Posterior cingulate gyrus (tissue), 11 donors: ENCODE results near the gene PSMD1.
"Not testable (repeated sequence)": the region's sequence is repeated elsewhere in the genome, so short reads cannot be mapped to it uniquely, and the experiment has no call there.

Experiments
- DNase-seq, 10 donors: peaks; one replicate each; pipeline versions ENCODE4 v3.0.0 to v3.0.0-alpha.2; 2020 to 2021; ENCODE audit warnings: mixed read lengths in 3 of 10
- intact Hi-C: fragments of 100-400 bp; cut with DNase I; formaldehyde crosslinking; loops from one replicate; pipeline ENCODE4 v1.15.1; 2023

The PSMD1 gene

DNA sequence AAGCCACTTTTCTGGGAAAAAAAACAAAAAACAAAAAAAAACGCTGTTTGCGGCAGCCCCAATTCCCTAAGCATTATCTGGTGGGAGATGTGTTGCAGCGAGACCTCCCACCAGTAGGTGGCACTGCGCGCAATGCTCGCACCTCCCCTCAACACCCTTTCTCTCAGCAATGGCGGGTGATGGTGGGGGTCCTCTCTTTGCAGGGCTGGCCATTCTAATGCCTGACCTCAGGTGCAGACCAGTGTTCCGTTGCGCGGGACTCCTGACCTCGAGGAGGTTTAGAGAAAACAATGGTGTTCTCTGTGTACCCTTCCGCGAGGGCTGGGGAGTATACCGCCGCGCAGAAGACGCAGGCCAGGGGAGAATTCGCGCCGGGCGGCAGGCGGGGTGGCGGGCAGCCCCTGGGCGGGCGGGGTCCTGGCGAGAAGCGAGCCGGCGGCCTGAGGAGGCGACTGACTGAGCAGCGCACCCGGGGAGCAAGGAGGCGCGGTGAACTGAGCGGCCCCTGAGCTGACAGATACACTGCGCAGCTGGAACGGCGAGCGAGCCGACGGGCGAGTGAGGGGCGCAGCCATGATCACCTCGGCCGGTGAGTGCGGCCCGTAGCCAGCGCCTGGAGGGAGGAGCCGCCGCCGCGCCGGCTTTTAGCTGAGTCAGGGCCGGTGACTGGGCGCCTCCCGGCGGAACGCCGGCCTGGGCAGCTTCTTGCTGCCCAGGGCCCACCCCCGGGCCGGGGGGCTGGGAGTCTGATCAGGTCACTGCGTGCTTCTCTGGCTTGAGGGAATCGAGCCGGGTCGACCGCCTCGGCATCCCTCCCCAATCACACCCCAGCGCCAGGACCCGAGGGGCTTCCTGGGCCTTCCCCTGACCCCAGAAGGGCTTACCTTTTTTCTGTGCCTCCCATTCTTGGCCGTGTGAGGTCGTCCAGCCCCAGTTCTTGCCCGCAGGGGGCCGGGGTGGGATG, at the start of gene PSMD1:
PSMD1 (plus strand) TSS at position 415 of the 964 bp plus-strand sequence; CDS start at position 574, 159 bp downstream.
- intact Hi-C loops = loop anchor here (10.0 kb wide), 1 partner anchor 232 kb away; no protein-coding TSS in a partner anchor
- DNase-seq = peak; percentile 85 to 98 (median 91)

DNA sequence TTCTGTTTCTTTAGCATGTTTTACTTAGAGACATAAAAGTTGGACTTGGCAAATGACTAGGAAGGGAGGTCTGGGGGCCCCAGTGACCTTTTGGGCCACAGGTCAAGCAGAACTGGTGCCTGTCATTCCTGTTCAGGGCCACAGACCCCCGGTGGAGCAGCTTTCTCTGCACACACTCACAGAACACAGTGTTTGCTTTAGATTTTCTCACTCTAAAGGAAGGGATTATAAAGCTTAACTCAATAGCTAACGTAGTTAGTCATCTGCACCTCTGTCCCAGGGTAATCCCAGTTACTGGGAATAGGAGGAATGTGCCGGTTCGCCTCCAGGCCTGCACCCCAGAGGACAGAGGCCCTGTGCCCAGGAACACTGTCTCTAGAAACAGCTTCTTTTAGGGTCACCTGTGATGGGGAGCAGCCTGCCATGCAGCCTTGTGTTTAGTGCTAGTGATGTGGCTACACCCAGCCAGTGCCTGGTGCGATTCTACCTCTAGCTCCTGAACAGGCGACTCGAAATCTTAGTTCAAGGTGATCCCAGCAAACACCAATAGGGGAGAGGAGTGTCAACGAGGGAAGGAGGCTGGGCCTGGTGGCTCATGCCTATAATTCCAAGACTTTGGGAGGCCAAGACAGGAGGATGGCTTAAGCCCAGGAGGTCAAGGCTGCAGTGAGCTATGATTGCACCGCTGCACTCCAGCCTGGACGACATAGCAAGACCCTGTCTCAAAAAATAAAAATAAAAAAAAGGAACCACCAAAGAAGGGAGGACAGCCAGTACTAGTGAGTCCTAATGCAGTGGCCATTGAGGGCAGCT, 49.2 kb upstream of the PSMD1 start:
- intact Hi-C loops = no loop called here
- DNase-seq = no peak

DNA sequence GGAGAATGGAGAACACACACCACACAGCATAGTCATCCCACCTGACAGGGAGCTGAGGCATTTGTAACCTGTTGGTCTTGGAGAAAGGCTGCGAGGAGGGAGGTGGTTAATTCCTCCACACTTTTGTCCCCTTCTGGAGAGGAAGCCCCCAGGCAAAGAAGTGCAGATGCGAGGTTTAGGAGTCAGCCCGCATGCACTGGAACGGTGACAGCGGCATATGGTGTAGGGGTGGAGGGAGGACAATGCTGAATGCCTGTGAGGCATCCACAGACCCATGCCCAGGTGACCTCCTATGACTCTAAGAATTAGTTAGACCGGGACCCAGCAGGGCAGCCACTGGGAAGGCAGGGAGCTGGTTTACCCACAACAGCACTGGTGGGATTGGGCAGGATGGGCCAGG, 48.5 kb upstream of the PSMD1 start:
- intact Hi-C loops = no loop called here
- DNase-seq = peak in 1 of 10 donors; percentile 59

DNA sequence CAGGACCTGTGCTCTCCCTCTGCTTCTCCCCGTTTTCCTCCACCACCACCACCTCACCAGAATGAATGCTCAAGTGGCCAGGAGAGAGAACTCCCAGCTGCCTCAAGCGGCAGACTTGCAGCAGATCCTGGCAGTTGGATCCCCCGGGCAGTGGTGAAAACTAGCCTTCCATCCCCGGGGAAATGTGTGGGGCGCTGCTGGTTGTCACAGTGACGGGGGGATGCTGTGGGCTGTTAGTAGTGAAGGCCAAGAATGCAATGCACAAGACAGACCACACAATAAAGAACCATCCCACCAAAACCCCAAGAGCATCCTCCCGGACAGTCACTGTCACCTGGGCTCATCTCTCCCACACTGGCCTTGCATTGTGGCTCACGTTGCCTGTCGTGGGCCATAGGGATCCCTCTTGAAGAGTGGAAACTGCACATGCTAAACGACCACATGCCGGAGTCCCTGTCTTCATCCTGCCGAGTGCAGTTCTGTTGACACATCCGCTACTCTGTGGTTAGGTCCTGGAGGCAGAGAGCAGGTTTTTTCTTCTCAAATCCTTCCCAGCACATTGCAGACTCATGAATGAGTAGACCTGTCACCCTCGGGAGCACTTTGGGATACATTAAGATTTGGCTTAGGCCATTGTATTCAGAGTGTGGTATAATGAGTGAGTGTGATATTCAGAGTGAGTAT, 47.3 kb upstream of the PSMD1 start:
- intact Hi-C loops = no loop called here

DNA sequence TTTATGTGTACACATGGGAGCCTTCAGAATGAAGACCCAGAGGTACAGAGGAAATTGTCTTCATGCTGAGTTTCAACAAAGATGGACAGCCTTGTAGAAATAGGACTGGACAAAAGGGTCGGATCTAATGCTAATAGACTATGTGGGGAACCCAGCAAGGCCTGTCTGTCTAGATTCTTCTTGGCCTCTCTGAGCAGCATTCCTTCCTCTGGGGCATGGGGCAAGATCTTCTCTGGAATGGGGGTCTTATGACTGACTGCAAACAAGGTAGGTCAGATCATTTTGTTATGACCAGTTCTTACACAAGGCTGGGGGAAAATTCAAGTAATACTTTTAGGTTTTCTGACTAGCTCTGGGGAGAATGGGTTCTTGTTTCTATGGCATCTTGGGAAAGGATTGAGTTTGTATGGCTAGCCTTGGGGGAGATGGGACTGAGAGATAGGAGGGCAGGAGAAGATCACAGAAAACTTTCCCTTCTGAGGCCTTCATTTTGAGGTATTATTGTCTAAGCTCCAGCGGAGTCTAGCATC, 46.4 kb upstream of the PSMD1 start:
- intact Hi-C loops = no loop called here
- no peak for DNase-seq

More for the DNA sequence above, 47.3 kb upstream of the PSMD1 start:
- DNase-seq = peak in 2 of 10 donors; percentile 22 to 38

DNA sequence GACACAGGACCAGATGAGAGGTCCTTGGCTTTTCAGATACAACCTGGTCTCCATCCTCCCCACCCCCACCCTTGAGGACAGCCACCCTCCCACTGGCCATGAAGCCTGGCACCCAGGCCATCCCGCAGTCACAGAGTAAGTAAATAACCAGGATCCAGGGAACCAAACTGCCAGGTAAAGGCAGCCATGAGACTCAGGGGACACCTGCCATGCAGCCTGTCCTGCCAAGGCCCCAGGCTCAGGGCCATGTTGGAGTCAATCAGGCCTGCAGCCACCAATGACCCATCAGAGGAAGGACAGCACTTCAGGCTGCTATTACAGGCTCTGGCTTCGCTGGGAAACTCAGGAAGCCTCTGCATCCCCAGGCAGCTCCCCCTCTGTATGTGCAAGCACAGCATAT, 45.1 kb upstream of the PSMD1 start:
- intact Hi-C loops = no loop called here
- no peak for DNase-seq

DNA sequence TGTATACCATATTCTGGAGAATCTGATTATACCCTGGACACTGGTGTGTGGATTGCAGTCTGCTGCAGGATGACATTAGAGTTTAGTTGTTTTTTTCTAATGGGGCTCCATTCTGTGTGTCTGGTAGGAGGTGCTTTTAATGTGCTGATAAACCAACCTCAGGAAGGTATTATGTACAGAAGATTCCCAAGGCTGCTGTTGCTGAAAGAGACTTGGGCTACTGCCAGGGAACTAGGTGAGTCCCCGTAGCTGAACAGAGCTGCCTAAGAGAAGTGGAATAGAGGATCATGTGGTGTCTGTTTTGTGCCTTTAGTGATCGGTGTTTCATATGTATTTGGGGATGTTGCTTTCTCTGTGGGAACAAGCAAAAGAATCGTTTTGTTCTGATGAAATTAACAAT, 44.2 kb upstream of the PSMD1 start:
- DNase-seq = no peak

DNA sequence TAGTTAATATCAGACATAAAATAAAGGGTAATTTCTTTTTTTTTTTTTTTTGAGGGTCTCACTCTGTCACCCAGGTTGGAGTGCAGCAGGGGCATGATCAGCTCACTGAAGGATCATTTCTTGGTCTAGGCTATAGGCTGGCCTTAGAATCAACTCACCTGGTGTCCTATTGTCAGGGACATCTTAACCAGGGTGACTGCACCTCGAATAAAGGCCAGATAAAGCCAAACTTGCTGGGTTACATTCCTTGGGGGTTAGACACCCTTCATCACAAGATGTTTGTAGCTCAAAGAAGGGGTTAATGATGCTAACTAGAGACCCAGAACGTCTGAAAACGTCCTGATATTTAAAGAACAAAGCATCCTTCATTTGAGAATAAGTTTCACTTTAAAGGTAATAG, 42.8 kb upstream of the PSMD1 start:
- no peak for DNase-seq
- intact Hi-C loops = no loop called here

More for the DNA sequence above, 44.2 kb upstream of the PSMD1 start:
- intact Hi-C loops = no loop called here

DNA sequence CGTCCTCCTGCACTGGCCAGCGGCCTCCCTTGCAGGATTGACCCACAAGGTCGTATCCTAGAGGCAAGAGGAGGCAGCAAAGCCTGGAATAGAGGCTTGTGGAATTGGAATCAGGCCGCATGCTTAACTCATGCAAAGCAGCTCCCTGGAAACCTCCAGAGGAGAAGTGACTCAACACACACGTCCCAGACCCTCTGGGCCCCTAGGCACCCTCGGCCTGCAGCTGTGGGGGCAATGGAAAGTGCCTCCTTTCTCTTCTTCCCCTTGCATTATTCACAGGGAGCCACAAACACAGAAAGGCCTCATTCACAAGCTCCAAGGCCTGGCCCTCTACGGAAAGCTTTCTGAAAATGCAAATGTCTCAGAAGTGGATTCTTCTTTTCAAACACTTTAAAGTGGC, 41.2 kb upstream of the PSMD1 start:
- intact Hi-C loops = no loop called here
- peak in 9 of 10 donors; percentile 18 to 90 (median 51) for DNase-seq

DNA sequence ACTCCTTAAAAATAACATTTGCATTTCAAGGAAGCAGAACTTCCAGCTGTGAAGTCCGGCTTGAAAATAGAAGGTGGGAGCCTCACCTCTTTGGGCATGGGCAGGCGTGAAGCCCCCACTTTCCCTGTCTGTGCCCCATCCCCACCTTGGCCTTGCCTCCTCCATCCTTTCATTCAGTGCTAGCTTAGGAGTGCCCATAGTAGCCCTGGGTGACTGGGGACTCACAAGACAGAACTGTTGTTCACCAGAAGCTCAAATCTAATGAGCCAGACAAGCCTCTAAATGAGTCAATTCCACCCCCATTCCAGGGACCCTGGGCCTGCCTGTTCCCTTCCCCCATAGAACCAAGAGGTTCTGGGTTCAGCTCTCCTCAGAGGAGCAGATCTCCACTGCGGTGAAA, 40.7 kb upstream of the PSMD1 start:
- intact Hi-C loops = no loop called here
- no peak for DNase-seq

DNA sequence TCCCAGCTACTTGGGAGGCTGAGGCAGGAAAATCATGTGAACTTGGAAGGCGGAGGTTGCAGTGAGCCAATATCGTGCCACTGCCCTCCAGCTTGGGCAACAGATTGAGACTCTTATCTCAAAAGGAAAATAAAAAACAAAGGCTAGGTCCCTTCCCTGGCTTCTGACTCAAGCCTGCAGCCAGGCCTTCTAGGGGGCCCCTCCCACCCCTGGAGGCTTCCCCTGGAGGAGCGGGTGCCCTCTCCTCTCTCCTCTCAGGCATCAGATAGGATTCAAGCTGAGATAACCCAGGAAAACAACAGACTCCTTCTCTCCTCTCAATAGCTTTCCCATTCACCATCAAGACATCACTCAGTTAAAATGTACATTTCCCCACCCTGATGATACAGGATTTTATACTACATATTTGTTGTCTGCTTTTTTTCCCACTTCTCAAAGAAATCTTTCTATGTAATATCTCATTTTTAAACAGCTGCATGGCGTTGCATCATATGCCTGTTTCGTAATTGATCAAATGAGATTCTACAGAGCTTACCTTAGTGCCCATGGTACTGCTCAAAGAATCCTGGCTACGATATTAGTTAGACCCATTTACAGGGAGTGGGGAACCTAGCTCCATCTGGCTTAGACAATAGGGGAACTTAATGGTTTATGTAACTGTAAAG, 40.0 kb upstream of the PSMD1 start:
- DNase-seq = no peak
- intact Hi-C loops = no loop called here

DNA sequence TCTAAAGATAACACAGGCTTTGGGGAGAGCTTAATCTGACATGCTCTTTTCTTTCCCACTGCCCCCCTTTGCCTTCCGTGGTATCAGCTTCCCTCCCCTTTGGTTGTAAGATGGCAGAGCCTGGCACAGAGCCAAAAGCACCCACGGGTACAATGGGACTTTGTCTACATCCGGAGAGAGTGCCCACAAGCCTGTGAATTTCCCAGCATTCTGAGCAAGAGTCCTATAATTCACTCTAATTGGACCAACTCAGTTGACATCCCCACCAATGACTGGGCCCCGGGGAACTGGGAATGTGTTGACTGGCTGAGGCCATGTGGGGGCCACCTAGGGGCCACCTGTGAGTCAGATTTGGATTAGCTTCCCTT, 39.5 kb upstream of the PSMD1 start:
- intact Hi-C loops = no loop called here
- DNase-seq = peak; percentile 69 to 98 (median 84)

DNA sequence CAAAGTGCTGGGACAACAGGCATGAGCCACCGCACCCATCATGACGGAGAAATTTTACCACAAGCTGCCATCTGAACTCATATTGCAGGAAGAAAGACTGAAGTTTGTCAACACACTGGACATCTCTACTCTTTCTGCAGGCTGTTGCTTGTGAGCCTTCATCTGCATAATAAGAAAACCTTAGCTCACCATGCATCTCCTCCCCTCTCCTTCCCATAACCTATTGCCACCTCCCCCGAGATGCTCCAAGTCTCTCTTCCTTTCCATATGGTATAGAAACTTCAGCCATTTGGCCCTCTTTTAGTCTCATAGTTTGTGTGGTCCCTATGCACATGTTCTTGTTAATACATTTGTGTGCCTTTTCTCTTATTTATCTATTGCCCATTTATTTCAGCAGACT, 38.5 kb upstream of the PSMD1 start:
- no peak for DNase-seq
- intact Hi-C loops = no loop called here

DNA sequence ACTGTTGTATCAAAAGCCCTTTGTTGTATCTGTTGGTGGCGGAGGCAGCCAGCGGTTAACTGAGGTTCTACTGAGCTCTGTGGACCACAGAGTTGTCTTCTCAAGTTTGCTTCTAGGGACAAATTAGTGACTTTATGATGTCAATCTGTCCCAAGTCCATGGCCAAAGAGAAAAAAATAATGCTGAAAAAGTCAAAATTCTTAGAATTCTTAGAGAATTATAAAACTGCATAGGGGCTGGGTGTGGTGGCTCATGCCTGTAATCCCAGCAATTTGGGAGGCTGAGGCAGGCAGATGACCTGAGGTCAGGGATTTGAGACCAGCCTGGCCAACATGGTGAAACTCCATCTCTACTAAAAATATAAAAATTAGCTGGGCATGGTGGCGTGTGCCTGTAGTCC, 31.6 kb upstream of the PSMD1 start:
- intact Hi-C loops = not testable (repeated sequence)

DNA sequence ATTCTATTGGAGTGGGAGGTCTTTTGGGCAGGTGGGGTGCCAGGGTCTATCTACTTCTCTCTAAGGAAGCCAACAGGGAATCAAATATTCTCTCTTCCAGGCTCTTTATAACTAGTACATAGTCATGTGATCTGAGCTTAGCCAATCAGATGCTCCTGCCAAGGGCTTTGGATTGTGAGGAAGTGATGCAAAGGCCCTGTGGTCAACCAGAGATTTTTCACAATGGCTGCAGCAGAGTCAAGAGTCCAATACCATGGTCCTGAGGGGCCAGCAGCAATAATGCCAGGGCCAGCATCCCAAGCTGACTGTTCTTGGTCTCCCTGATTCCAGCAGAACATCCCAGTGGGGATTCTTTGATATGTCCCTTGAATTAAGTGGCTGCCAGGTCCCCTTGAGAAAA, 27.8 kb upstream of the PSMD1 start:
- DNase-seq = no peak
- intact Hi-C loops = no loop called here

More for the DNA sequence above, 31.6 kb upstream of the PSMD1 start:
- not testable (repeated sequence) for DNase-seq

DNA sequence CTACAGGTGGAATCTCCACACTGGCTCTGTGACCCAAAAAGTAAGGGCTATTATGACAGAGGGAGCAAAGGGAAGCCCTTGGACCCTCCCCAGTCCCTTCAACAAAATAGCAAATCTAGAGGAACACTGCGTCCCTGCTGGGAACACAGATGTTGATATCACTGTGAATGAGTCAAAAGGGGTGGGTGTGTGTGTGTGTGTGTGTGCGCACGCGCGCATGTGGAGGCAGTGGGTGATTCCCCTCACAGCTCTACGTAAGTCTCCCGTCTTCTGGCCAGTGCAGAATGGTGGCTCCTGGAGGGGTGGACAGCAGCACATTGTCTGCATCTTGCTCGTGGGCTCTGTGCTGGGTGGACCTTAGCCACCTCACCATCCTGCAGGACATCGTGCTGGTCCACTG, 27.1 kb upstream of the PSMD1 start:
- intact Hi-C loops = no loop called here

DNA sequence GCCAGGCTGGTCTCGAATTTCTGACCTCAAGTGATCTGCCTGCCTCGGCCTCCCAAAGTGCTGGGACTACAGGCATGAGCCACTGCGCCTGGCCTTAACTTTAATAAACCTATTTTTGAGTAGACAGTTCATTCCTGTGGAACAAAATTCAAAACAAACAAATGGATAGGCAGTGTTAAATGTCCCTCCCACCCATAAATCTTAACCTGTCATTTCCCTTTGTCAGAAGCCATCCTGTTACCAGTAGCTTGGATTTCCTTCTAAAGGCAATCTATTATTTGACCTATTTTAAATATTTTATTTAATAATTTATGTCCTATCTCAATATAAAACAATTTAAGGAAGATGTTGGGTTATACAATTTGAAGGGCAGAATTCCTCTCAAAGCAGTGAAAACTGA, 25.9 kb upstream of the PSMD1 start:
- intact Hi-C loops = no loop called here
- DNase-seq = no peak

More for the DNA sequence above, 27.1 kb upstream of the PSMD1 start:
- DNase-seq = peak in 1 of 10 donors; percentile 37

DNA sequence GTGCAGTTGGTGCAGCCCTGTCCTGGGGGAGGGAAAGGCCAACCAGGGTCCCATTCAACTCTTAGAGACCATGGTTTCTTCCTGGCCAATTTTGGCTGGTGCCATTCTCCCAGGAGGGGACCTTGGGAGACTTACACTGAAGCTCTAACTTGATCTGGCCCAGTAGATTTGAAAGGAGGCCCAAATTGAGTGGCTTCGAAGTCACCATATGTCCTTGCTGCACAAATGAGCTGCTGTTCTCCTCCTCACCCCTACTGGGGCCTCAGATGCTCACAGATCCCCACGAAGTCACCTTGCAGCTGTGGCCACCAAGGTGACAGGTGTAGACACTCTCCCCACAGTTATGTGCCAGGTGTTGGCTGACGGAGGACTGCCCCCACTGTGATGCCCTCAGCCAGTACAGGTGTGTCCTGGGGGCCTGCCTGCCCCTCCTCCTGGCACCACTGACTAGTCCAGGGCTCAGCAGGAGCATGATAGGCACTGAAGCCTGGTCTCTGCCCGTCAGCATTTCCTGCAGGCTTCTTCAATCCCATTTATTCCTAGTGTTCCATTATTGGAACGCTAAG, 24.0 kb upstream of the PSMD1 start:
- intact Hi-C loops = no loop called here
- no peak for DNase-seq
